Hematopoietic multipotent progenitor cell treated with erythropoietin and hydrocortisone succinate and interleukin-3 and kit ligand, for 4 days (in vitro differentiated cells): Measurements from ENCODE around the gene LRRN3.

ENCODE experiments used
- DNase-seq: peaks from one replicate; pipeline ENCODE4 v3.0.0-alpha.2; 2015

LRRN3 gene

GRCh38 chr7:111172564-111173257 lies 81.8 kb downstream of the LRRN3 start:
- DNase-seq = no peak

GRCh38 chr7:111173528-111173927 lies 82.6 kb downstream of the LRRN3 start:
- no peak for DNase-seq

- no peak for DNase-seq
Measured at GRCh38 chr7:111173990-111174389, 83.1 kb downstream of the LRRN3 start.

GRCh38 chr7:111174510-111174909 lies 83.6 kb downstream of the LRRN3 start:
- DNase-seq = no peak
